Right ventricle myocardium inferior (tissue), 1 donor: Measurements from ENCODE around the gene SPG11. TPM values are rescaled to one million over a fixed set of nuclear protein-coding genes. Genes with fewer than 3 reads are reported as not detected.
A peak's percentile ranks its signal among the peaks of the same experiment; 100 is the strongest.
"Not testable (repeated sequence)": the region's sequence is repeated elsewhere in the genome, so short reads cannot be mapped to it uniquely, and the experiment has no call there.

ENCODE experiments used
- ATAC-seq: fragments of 200-7000 bp; cut with Tn5 transposase; one replicate; pipeline ENCODE4 v1.9.1; 2020; ENCODE audit warnings: mild to moderate bottlenecking, moderate library complexity
- DNase-seq: peaks from one replicate; pipeline ENCODE4 v3.0.0; 2021; ENCODE audit errors: missing footprints
- intact Hi-C: fragments of 100-400 bp; cut with DNase I; formaldehyde crosslinking; loops from one replicate; pipeline ENCODE4 v1.11.0; 2022
- long read RNA-seq: library from polyadenylated mRNA; unstranded; transcript quantifications from one replicate; pipeline ENCODE4 v2.0.0, GENCODE V29; 2021
- total RNA-seq: library from RNA; stranded (reverse); fragmentation: NEBNext Ultra II Directional; extraction: Animal tissue kit (Norgen Biotek cat#: 25700); gene quantifications from one replicate; pipeline ENCODE4 v1.2.1, GENCODE V29; 2021
- donor health status: DM: no; HTN: yes; CAD: no; lungs with severe emphysema.

Gene SPG11, protein sequence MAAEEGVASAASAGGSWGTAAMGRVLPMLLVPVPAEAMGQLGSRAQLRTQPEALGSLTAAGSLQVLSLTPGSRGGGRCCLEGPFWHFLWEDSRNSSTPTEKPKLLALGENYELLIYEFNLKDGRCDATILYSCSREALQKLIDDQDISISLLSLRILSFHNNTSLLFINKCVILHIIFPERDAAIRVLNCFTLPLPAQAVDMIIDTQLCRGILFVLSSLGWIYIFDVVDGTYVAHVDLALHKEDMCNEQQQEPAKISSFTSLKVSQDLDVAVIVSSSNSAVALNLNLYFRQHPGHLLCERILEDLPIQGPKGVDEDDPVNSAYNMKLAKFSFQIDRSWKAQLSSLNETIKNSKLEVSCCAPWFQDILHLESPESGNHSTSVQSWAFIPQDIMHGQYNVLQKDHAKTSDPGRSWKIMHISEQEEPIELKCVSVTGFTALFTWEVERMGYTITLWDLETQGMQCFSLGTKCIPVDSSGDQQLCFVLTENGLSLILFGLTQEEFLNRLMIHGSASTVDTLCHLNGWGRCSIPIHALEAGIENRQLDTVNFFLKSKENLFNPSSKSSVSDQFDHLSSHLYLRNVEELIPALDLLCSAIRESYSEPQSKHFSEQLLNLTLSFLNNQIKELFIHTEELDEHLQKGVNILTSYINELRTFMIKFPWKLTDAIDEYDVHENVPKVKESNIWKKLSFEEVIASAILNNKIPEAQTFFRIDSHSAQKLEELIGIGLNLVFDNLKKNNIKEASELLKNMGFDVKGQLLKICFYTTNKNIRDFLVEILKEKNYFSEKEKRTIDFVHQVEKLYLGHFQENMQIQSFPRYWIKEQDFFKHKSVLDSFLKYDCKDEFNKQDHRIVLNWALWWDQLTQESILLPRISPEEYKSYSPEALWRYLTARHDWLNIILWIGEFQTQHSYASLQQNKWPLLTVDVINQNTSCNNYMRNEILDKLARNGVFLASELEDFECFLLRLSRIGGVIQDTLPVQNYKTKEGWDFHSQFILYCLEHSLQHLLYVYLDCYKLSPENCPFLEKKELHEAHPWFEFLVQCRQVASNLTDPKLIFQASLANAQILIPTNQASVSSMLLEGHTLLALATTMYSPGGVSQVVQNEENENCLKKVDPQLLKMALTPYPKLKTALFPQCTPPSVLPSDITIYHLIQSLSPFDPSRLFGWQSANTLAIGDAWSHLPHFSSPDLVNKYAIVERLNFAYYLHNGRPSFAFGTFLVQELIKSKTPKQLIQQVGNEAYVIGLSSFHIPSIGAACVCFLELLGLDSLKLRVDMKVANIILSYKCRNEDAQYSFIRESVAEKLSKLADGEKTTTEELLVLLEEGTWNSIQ (N-terminal part only)
- 40.5 TPM for total RNA-seq
- long read RNA-seq, partial matches to known transcripts: 4 of 5 reads
- long read RNA-seq, other reads (novel, unspliced or antisense): 1 of 5 reads

- DNase-seq: peak; percentile 99
Observed at GRCh38 chr15:44663410-44664308, at the start of gene SPG11. TSS of gene SPG11 (minus strand) at chr15:44663662. CDS start at chr15:44663647, 15 bp downstream.

GRCh38 chr15:44712346-44713005 is 49.0 kb upstream of the SPG11 start:
- peak; percentile 69 for ATAC-seq
- intact Hi-C loops: no loop called here

More at GRCh38 chr15:44663410-44664308, at the start of gene SPG11:
- ATAC-seq: peak; percentile 99
- intact Hi-C loops: loop anchor here (1.0 kb wide), 2 partner anchors 48 to 75 kb away; partner anchors contain the start of genes B2M and PATL2

GRCh38 chr15:44711743-44712345 is 48.4 kb upstream of the SPG11 start:
- intact Hi-C loops: loop anchor here (1.0 kb wide), 2 partner anchors 16 to 49 kb away; partner anchors contain the start of gene SPG11
- DNase-seq: peak; percentile 78
- peak; percentile 49 for ATAC-seq

More at GRCh38 chr15:44712346-44713005, 49.0 kb upstream of the SPG11 start:
- peak; percentile 74 for DNase-seq

DNA sequence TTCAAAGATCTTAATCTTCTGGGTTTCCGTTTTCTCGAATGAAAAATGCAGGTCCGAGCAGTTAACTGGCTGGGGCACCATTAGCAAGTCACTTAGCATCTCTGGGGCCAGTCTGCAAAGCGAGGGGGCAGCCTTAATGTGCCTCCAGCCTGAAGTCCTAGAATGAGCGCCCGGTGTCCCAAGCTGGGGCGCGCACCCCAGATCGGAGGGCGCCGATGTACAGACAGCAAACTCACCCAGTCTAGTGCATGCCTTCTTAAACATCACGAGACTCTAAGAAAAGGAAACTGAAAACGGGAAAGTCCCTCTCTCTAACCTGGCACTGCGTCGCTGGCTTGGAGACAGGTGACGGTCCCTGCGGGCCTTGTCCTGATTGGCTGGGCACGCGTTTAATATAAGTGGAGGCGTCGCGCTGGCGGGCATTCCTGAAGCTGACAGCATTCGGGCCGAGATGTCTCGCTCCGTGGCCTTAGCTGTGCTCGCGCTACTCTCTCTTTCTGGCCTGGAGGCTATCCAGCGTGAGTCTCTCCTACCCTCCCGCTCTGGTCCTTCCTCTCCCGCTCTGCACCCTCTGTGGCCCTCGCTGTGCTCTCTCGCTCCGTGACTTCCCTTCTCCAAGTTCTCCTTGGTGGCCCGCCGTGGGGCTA is 47.8 kb upstream of the SPG11 start, which contains the start of the genes B2M and PATL2:
B2M (plus strand) TSS at position 422 of the 647 bp plus-strand sequence; CDS start at position 452, 30 bp downstream.
PATL2 (minus strand) TSS at position 228 of the 647 bp plus-strand sequence. CDS start 34,833 bp downstream, outside the sequence.
- intact Hi-C loops: loop anchor here (1.0 kb wide), 2 partner anchors 17 to 48 kb away; partner anchors contain the start of gene SPG11
- peak; percentile 98 for DNase-seq
- peak; percentile 96 for ATAC-seq

- ATAC-seq: no peak
Observed at GRCh38 chr15:44710236-44711095, 47.0 kb upstream of the SPG11 start.

DNA sequence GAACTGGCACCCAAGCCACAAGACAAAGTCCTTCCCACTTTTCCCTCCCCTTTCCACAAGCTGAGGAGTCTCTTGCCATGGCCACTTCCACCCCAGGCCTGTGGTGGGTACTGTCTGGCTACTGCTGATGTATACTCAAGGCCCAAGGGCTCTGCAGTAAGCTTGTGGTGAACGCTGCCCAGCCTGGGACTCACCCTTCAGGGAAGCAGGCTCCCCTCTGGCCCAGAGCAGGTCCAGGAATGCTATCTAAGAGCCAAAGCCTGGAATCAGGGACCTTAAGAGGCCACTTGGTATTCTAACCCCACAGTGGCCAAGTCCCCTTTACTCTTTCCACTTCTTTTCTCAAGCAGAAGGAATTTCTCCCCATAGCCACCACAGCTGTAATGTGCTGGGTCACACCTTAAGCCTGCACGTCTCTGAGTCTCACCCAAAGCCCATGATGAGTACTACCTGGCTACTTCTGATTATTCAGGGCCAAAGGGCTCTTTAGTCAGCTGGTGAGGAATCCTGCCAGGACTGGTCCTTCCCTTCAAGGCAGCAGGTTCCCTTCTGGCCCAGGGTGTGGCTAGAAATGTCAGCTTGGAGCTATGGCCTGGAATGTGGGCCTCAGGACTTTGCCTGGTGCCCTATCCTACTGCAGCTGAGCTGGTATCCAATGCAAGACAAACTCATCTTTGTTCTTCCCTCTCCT is 43.6 kb upstream of the SPG11 start:
- no peak for DNase-seq
- intact Hi-C loops: no loop called here
- ATAC-seq: no peak

More at GRCh38 chr15:44710236-44711095, 47.0 kb upstream of the SPG11 start:
- intact Hi-C loops: loop anchor here (1.0 kb wide), 2 partner anchors 18 to 47 kb away; partner anchors contain the start of gene SPG11
- no peak for DNase-seq

DNA sequence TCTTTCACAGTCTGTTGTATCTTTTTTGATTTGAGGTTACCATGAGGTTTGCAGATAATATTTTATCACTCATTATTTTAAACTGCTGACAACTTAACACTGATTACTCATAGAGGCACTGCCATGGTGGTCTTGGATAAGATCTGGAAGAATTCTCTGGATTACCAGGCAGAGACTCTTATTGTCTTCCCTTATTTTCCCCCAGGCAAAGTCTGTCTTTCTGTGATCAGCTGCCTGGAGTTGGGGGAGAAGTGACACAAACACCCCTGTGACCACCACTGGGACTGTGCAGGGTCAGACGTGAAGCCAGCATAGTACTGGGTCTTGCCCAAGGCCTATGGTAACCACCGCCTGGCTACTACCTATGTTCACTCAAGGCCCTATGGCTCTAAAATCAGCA is 42.9 kb upstream of the SPG11 start:
- DNase-seq: no peak
- intact Hi-C loops: no loop called here

GRCh38 chr15:44705986-44706385 is 42.5 kb upstream of the SPG11 start:
- intact Hi-C loops: no loop called here
- no peak for DNase-seq

More for the DNA sequence above, 42.9 kb upstream of the SPG11 start:
- no peak for ATAC-seq

GRCh38 chr15:44700676-44701075 is 37.2 kb upstream of the SPG11 start:
- ATAC-seq, DNase-seq, intact Hi-C loops: not testable (repeated sequence)

More at GRCh38 chr15:44705986-44706385, 42.5 kb upstream of the SPG11 start:
- no peak for ATAC-seq

DNA sequence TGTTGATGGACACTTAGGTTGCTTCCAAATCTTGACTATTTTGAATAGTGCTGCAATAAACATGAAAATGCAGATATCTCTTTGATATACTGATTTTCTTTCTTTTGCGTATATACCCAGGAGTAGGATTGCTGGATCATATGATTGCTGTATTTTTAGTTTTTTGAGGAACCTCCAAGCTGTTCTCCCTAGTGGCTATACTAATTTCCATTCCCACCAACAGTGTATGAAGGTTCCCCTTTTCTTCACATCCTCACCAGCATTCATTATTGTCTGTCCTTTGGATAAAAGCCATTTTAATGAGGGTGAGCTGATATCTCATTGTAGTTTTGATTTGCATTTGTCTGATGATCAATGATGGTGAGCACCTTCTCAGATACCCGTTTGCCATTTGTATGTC is 35.2 kb upstream of the SPG11 start:
- no peak for ATAC-seq
- intact Hi-C loops: no loop called here
- DNase-seq: no peak

- ATAC-seq: no peak
- intact Hi-C loops: no loop called here
- no peak for DNase-seq
Observed at GRCh38 chr15:44697014-44697413, 33.6 kb upstream of the SPG11 start.

GRCh38 chr15:44695294-44695693 is 31.8 kb upstream of the SPG11 start:
- no peak for DNase-seq
- ATAC-seq: no peak
- intact Hi-C loops: no loop called here

GRCh38 chr15:44694416-44694815 is 31.0 kb upstream of the SPG11 start:
- ATAC-seq: no peak
- intact Hi-C loops: no loop called here
- DNase-seq: no peak

- DNase-seq (no peak), ATAC-seq (no peak)
- intact Hi-C loops: no loop called here
Observed at GRCh38 chr15:44692659-44693058, 29.2 kb upstream of the SPG11 start.
